Fibroblast of lung (primary cell): ENCODE results near the gene OXLD1. TPM values are rescaled to one million over a fixed set of nuclear protein-coding genes. Genes with fewer than 3 reads are reported as not detected.

ENCODE experiments used
- DNase-seq, 2 donors: peaks; one replicate each; pipeline versions ENCODE4 v3.0.0 to v3.0.0-alpha.2; 2010; ENCODE audit warnings: low read depth in 2 of 2
- H2AFZ ChIP-seq: 2 replicates; pipeline ENCODE4 v1.5.1; 2012; ENCODE audit warnings: low read length, control low read depth, inconsistent platforms
- H3K27ac ChIP-seq: 2 replicates; pipeline ENCODE4 v1.5.1; 2011; ENCODE audit warnings: low read length, control low read depth; ENCODE audit not compliant: insufficient read depth
- H3K27me3 ChIP-seq: 2 replicates; pipeline ENCODE4 v1.5.1; 2011; ENCODE audit warnings: mild to moderate bottlenecking, low read length; ENCODE audit not compliant: control insufficient read depth, insufficient read depth
- H3K36me3 ChIP-seq: 2 replicates; pipeline ENCODE4 v1.5.1; 2011; ENCODE audit warnings: low read length; ENCODE audit not compliant: control insufficient read depth, insufficient read depth
- H3K4me1 ChIP-seq: 2 replicates; pipeline ENCODE4 v1.5.1; 2011; ENCODE audit warnings: low read length; ENCODE audit not compliant: control insufficient read depth, insufficient read depth; ENCODE audit errors: extremely low read depth
- H3K4me2 ChIP-seq: 2 replicates; pipeline ENCODE4 v1.5.1; 2011; ENCODE audit warnings: low read length, control low read depth; ENCODE audit not compliant: insufficient read depth; ENCODE audit errors: extremely low read depth
- H3K4me3 ChIP-seq, 4 experiments: fragments of 200-600 bp in 1 of 4; sonication (generic) in 1 of 4; replicated peaks in 1 of 4; 2 replicates each; pipeline ENCODE4 v1.5.1; 2011 to 2016; ENCODE audit warnings: low read length in 4 of 4, low read depth in 3 of 4, mild to moderate bottlenecking in 3 of 4, control low read depth in 2 of 4, inconsistent platforms in 1 of 4, mixed read lengths in 1 of 4; ENCODE audit not compliant: insufficient read depth in 1 of 4; ENCODE audit errors: control extremely low read depth in 1 of 4
- H3K79me2 ChIP-seq: 2 replicates; pipeline ENCODE4 v1.5.1; 2012; ENCODE audit warnings: mild to moderate bottlenecking, low read length, inconsistent platforms; ENCODE audit not compliant: control insufficient read depth, insufficient read depth
- H3K9ac ChIP-seq: 2 replicates; pipeline ENCODE4 v1.5.1; 2011; ENCODE audit warnings: mild to moderate bottlenecking, low read length, control low read depth; ENCODE audit not compliant: insufficient read depth
- H3K9me3 ChIP-seq: 2 replicates; pipeline ENCODE4 v1.5.1; 2012; ENCODE audit warnings: low read depth, low read length; ENCODE audit not compliant: control insufficient read depth, insufficient read depth
- H4K20me1 ChIP-seq: 2 replicates; pipeline ENCODE4 v1.5.1; 2011; ENCODE audit warnings: low read length; ENCODE audit not compliant: control insufficient read depth, insufficient read depth; ENCODE audit errors: extremely low read depth
- CTCF ChIP-seq, 2 donors: IDR thresholded peaks in 1 of 2; conservative IDR thresholded peaks in 1 of 2; 1 replicate in 1 of 2; 2 replicates in 1 of 2; pipeline ENCODE4 v1.5.1; 2011 to 2012; ENCODE audit warnings: low read length in 2 of 2, control low read depth in 1 of 2, inconsistent platforms in 1 of 2, low read depth in 1 of 2, mild to moderate bottlenecking in 1 of 2
- EZH2 ChIP-seq: IDR thresholded peaks from 2 replicates; pipeline ENCODE4 v1.5.1; 2012; ENCODE audit warnings: low read length, control low read depth, mild to moderate bottlenecking; ENCODE audit errors: missing control alignments
- polyA plus RNA-seq, 2 donors: library from polyadenylated mRNA; depleted of rRNA in 1 of 2; stranded (reverse) in 1 of 2; unstranded in 1 of 2; fragments of >200 nt; gene quantifications; 2 replicates each; pipeline ENCODE4 v1.2.1, GENCODE V29; 2011 to 2012; ENCODE audit warnings: missing spikeins in 1 of 2
- total RNA-seq: library from RNA; depleted of rRNA; stranded (reverse); fragments of >200 nt; gene quantifications from 2 replicates; pipeline ENCODE4 v1.2.1, GENCODE V29; 2014

OXLD1 gene
- total and polyA plus RNA-seq, 2 donors (not counting 1 experiment from before 2014, with no cell fraction given) = 11.6 to 45.6 TPM

GRCh38 chr17:81636505-81637288, 29.7 kb downstream of the OXLD1 start, which contains the start of the genes NPLOC4 and TSPAN10:
Gene NPLOC4 (minus strand): TSS chr17:81637112. CDS start chr17:81636930, 182 bp downstream.
Gene TSPAN10 (plus strand): TSS chr17:81637196. CDS start chr17:81642413, 5,217 bp downstream.
- Histone ChIP-seq H3K4me3 (peak within 1 kb of the TSS; percentile 59 to 92 (median 81)), H3K79me2 (peaks cover 47% of the 10 kb centered on the region), H3K27ac (peak within 1 kb of the TSS; percentile 95), H3K27me3 (no peaks in the 10 kb centered on the region), H4K20me1 (no peaks in the 10 kb centered on the region), H3K36me3 (no peaks in the 10 kb centered on the region), H3K9ac (peak within 1 kb of the TSS; percentile 91), H3K4me2 (peak within 1 kb of the TSS; percentile 90), H3K9me3 (no peaks in the 10 kb centered on the region), H3K4me1 (peaks cover 4% of the 10 kb centered on the region), H2AFZ (peak within 1 kb of the TSS; percentile 91)
- DNase-seq = peak; percentile 75 to 83
- TF ChIP-seq EZH2 (no peak), CTCF (conservative IDR thresholded peaks at IDR 0.05 in 1 of 2, IDR thresholded peaks at IDR 0.05 in 1 of 2; ENCODE audit: low read depth in 1 of 2, low read length in 2 of 2) (no peak)

- Histone ChIP-seq H3K36me3 (peaks cover 2% of the 10 kb centered on the region), H3K27me3 (no peaks in the 10 kb centered on the region), H3K4me3 (peak overlapping the region; percentile 59 to 88 (median 81)), H3K9me3 (no peaks in the 10 kb centered on the region), H2AFZ (no peak overlapping the region), H3K4me1 (peaks cover 4% of the 10 kb centered on the region), H4K20me1 (no peaks in the 10 kb centered on the region), H3K9ac (peak overlapping the region; percentile 91), H3K4me2 (peak overlapping the region; percentile 85), H3K79me2 (peaks cover 51% of the 10 kb centered on the region), H3K27ac (peak overlapping the region; percentile 95)
- peak in 1 of 2 donors; percentile 67 for DNase-seq
- TF ChIP-seq EZH2 = no peak
- TF ChIP-seq CTCF (conservative IDR thresholded peaks at IDR 0.05 in 1 of 2, IDR thresholded peaks at IDR 0.05 in 1 of 2; ENCODE audit: low read depth in 1 of 2, low read length in 2 of 2) = no peak
These were observed 30.4 kb downstream of the OXLD1 start for GRCh38 chr17:81635973-81636504.

GRCh38 chr17:81635431-81635830, 31.0 kb downstream of the OXLD1 start:
- no peak for DNase-seq
- no peak overlapping the region for H3K9ac ChIP-seq
- no peak overlapping the region for H3K27ac ChIP-seq
- H3K4me3 ChIP-seq = peak overlapping the region; percentile 59 to 88 (median 81)
- peak overlapping the region; percentile 85 for H3K4me2 ChIP-seq
- peaks cover 4% of the 10 kb centered on the region for H3K4me1 ChIP-seq
- H2AFZ ChIP-seq = no peak overlapping the region
- no peaks in the 10 kb centered on the region for H3K27me3 ChIP-seq
- TF ChIP-seq CTCF (conservative IDR thresholded peaks at IDR 0.05 in 1 of 2, IDR thresholded peaks at IDR 0.05 in 1 of 2; ENCODE audit: low read depth in 1 of 2, low read length in 2 of 2) = no peak
- TF ChIP-seq EZH2 = no peak
- H4K20me1 ChIP-seq = no peaks in the 10 kb centered on the region
- H3K9me3 ChIP-seq = no peaks in the 10 kb centered on the region
- H3K36me3 ChIP-seq = peaks cover 2% of the 10 kb centered on the region
- peaks cover 55% of the 10 kb centered on the region for H3K79me2 ChIP-seq
